ENCODE results near the gene KMT5B. TPM values are rescaled to one million over a fixed set of nuclear protein-coding genes. Genes with fewer than 3 reads are reported as not detected.

Gene KMT5B
- total and polyA plus RNA-seq, 7 donors, result 20.8 to 45.7 (median 38.7) TPM

DNA sequence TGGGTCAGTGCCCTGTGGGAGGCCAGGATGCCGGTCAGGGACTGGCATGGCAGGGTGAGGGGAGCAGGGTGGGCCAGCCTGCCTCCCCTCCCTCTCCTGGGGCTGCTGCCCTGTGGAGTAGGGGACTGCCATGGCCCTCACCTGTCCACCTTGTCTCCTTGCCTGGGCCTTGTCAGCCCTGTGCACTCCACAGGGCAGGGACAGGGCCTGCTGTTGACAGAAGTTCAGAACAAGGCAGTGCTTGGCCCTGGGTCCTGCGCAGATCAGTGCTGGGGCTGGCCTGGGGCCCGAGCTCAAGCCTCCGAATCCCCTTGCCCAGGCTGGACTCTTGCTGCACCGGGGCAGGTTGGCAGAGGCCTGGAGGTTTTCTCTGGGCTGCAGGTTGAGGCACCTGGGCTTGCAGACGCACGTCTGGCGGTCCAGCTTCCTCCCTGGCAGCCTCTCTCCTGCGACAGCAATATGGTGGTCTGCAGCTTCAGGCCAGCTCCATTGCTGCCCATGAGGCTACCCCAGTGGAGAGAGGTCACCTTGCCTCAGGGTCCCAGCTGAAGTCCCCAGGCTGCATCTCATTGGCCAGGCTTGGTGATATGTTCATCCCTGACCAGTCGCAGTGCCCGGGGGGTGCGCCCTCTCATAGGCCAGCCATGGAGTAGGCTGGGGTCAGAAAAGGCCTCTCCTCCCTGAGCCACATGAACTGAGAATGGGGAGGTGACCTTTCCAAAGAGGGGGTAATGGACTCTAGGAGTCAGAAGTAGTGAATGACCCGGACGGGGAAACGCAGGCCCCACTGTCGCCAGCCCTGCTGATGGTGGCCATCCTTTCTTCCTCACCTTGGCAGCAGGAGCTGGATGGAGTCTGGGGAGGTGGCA lies 70.4 kb downstream of the KMT5B start:
- H3K27ac ChIP-seq, result no peak overlapping the region
- no peaks in the 10 kb centered on the region for H3K27me3 ChIP-seq
- no peak for DNase-seq
- H3K9me3 ChIP-seq, result no peaks in the 10 kb centered on the region
- H3K36me3 ChIP-seq, result no peaks in the 10 kb centered on the region
- H3K4me3 ChIP-seq, result no peak overlapping the region
- peaks cover 0 to 32% (median 21%) of the 10 kb centered on the region in 4 donors for H3K4me1 ChIP-seq
- intact Hi-C loops (cut with DNase I), result no loop called here
- WGBS, 2 donors, result 88 to 90% methylated on average over 16 of the region's 16 CpGs
- TF ChIP-seq POLR2AphosphoS5 (IDR thresholded peaks at IDR 0.05), result no peak
- TF ChIP-seq POLR2A (IDR thresholded peaks at IDR 0.05), result no peak
- TF ChIP-seq CTCF (IDR thresholded peaks at IDR 0.05), result no peak
- TF ChIP-seq EP300 (IDR thresholded peaks at IDR 0.05), result no peak

- intact Hi-C loops (cut with DNase I), result no loop called here
- TF ChIP-seq POLR2A (IDR thresholded peaks at IDR 0.05), result no peak
- TF ChIP-seq EP300 (IDR thresholded peaks at IDR 0.05), result no peak
- no peak for TF ChIP-seq CTCF (IDR thresholded peaks at IDR 0.05)
- TF ChIP-seq POLR2AphosphoS5 (IDR thresholded peaks at IDR 0.05), result no peak
- 50 to 83% methylated on average over 13 of the region's 13 CpGs for WGBS, 2 donors
- Histone ChIP-seq H3K4me3 (no peak overlapping the region), H3K4me1 (peaks cover 0 to 32% (median 22%) of the 10 kb centered on the region in 4 donors), H3K27ac (no peak overlapping the region), H3K36me3 (no peaks in the 10 kb centered on the region), H3K9me3 (no peaks in the 10 kb centered on the region), H3K27me3 (no peaks in the 10 kb centered on the region)
- DNase-seq, result no peak
These were observed 71.1 kb downstream of the KMT5B start for GRCh38 chr11:68142028-68142412.

DNA sequence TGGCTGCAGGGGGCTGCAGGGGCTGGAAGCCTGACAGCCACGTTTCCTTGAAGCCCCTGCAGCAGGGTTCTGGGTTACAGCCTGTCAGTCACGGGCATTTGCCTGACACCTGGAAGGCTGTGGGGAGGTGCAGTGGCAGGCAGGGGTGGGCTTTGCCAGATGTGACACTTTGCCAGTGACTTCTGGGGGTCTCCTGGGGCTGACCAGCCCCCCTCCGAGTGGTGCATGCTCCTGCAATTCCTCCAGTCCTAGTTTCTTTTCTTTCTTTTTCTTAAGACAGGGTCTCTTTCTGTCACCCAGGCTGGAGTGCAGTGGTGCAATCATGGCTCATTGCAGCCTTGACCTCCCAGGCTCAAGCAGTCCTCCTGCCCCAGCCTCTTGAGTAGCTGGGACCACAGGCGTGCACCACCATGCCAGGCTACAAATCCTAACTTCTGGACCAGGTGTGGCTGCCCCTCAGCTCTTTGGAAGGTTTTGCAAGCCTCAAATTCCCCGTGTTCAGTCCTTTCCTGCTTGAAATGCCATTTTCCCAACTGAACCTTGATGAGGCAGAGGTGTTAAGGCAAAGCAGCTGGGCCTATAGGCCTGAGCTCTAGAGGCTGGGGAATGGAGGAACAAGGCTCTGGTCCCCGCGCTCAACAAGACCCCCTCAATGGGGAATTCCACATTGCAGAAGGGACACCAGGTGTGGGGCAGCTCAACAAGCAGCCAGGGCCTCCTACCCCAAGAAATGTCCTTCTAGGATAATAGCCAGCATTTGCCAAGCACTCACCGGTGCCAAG lies 71.7 kb downstream of the KMT5B start:
- H3K27me3 ChIP-seq, result no peaks in the 10 kb centered on the region
- no peaks in the 10 kb centered on the region for H3K9me3 ChIP-seq
- no peak for TF ChIP-seq EP300 (IDR thresholded peaks at IDR 0.05)
- no peak for TF ChIP-seq POLR2A (IDR thresholded peaks at IDR 0.05)
- TF ChIP-seq POLR2AphosphoS5 (IDR thresholded peaks at IDR 0.05), result no peak
- no peak for TF ChIP-seq CTCF (IDR thresholded peaks at IDR 0.05)
- H3K36me3 ChIP-seq, result no peaks in the 10 kb centered on the region
- H3K4me3 ChIP-seq, result no peak overlapping the region
- H3K27ac ChIP-seq, result no peak overlapping the region
- WGBS, 2 donors, result 65 to 86% methylated on average over 8 of the region's 8 CpGs
- DNase-seq, result no peak
- intact Hi-C loops (cut with DNase I), result no loop called here
- peaks cover 0 to 26% (median 19%) of the 10 kb centered on the region in 4 donors for H3K4me1 ChIP-seq

GRCh38 chr11:68140496-68141245 lies 72.4 kb downstream of the KMT5B start:
- Histone ChIP-seq H3K9me3 (no peaks in the 10 kb centered on the region), H3K27me3 (no peaks in the 10 kb centered on the region), H3K4me3 (no peak overlapping the region), H3K4me1 (peaks cover 0 to 21% (median 11%) of the 10 kb centered on the region in 4 donors), H3K36me3 (no peaks in the 10 kb centered on the region), H3K27ac (no peak overlapping the region)
- intact Hi-C loops (cut with DNase I), result no loop called here
- no peak for DNase-seq
- TF ChIP-seq POLR2A (IDR thresholded peaks at IDR 0.05), result no peak
- TF ChIP-seq POLR2AphosphoS5 (IDR thresholded peaks at IDR 0.05), result no peak
- no peak for TF ChIP-seq CTCF (IDR thresholded peaks at IDR 0.05)
- no peak for TF ChIP-seq EP300 (IDR thresholded peaks at IDR 0.05)
- WGBS, 2 donors, result 76 to 82% methylated on average over 9 of the region's 9 CpGs

Measured in sigmoid colon (tissue), 7 donors.